Osteoblast (primary cell): Measurements from ENCODE around the gene KYNU. TPM values are rescaled to one million over a fixed set of nuclear protein-coding genes. Genes with fewer than 3 reads are reported as not detected.

Experiments used
- DNase-seq: peaks from one replicate; pipeline ENCODE4 v3.0.0; 2011; ENCODE audit warnings: low spot score, mixed read lengths; ENCODE audit not compliant: insufficient read length; ENCODE audit errors: missing footprints
- H2AFZ ChIP-seq: 2 replicates; pipeline ENCODE4 v1.6.0; 2011; ENCODE audit warnings: mild to moderate bottlenecking, low read length
- H3K27ac ChIP-seq: 2 replicates; pipeline ENCODE4 v1.5.1; 2011; ENCODE audit warnings: mild to moderate bottlenecking, low read depth, low read length, moderate library complexity
- H3K27me3 ChIP-seq: 2 replicates; pipeline ENCODE4 v1.6.0; 2012; ENCODE audit warnings: mild to moderate bottlenecking, control low read depth, inconsistent platforms, low read length, moderate library complexity; ENCODE audit not compliant: insufficient read depth
- H3K36me3 ChIP-seq: 2 replicates; pipeline ENCODE4 v1.5.1; 2011; ENCODE audit warnings: mild to moderate bottlenecking, low read length, control low read depth, moderate library complexity; ENCODE audit not compliant: insufficient read depth
- H3K4me1 ChIP-seq: 2 replicates; pipeline ENCODE4 v1.5.1; 2011; ENCODE audit warnings: mild to moderate bottlenecking, low read length, control low read depth, moderate library complexity; ENCODE audit not compliant: insufficient read depth
- H3K4me2 ChIP-seq: 2 replicates; pipeline ENCODE4 v1.6.0; 2011; ENCODE audit warnings: mild to moderate bottlenecking, low read length; ENCODE audit not compliant: insufficient read depth
- H3K4me3 ChIP-seq: fragments of 200-600 bp; sonication (generic); 3 replicates; pipeline ENCODE4 v1.5.1; 2012; ENCODE audit warnings: mild to moderate bottlenecking, low read length, inconsistent platforms; ENCODE audit not compliant: insufficient read depth
- H3K79me2 ChIP-seq: 2 replicates; pipeline ENCODE4 v1.6.0; 2012; ENCODE audit warnings: mild to moderate bottlenecking, low read length, control low read depth, inconsistent platforms; ENCODE audit not compliant: insufficient read depth
- H3K9me3 ChIP-seq: 2 replicates; pipeline ENCODE4 v1.5.1; 2011; ENCODE audit warnings: low read depth, low read length, control low read depth
- H4K20me1 ChIP-seq: 2 replicates; pipeline ENCODE4 v1.6.0; 2012; ENCODE audit warnings: mild to moderate bottlenecking, low read length, control low read depth; ENCODE audit not compliant: insufficient read depth
- CTCF ChIP-seq: IDR thresholded peaks from 2 replicates; pipeline ENCODE4 v1.5.1; 2011; ENCODE audit warnings: mild to moderate bottlenecking, low read depth, low read length, moderate library complexity; ENCODE audit errors: extremely low read depth
- total RNA-seq: library from RNA; depleted of rRNA; stranded (reverse); fragments of >200 nt; gene quantifications from 2 replicates; pipeline ENCODE4 v1.2.3, GENCODE V29; 2012

Gene KYNU
- total RNA-seq, 1 donor: 10.9 TPM

- Histone ChIP-seq H3K36me3 (no peaks in the 10 kb centered on the region), H3K9me3 (no peaks in the 10 kb centered on the region), H3K27me3 (no peaks in the 10 kb centered on the region), H3K79me2 (no peaks in the 10 kb centered on the region), H3K4me1 (peaks cover 9% of the 10 kb centered on the region), H2AFZ (peak overlapping the region; percentile 37), H3K27ac (no peak overlapping the region), H3K4me2 (peak overlapping the region; percentile 4), H4K20me1 (no peaks in the 10 kb centered on the region), H3K4me3 (no peak overlapping the region)
- no peak for TF ChIP-seq CTCF
- DNase-seq: no peak
Measured at GRCh38 chr2:142940606-142941223, 63.3 kb downstream of the KYNU start.

GRCh38 chr2:142942690-142943089, 65.2 kb downstream of the KYNU start:
- Histone ChIP-seq H3K4me2 (no peak overlapping the region), H2AFZ (no peak overlapping the region), H3K79me2 (no peaks in the 10 kb centered on the region), H3K4me3 (no peak overlapping the region), H3K36me3 (no peaks in the 10 kb centered on the region), H3K9me3 (no peaks in the 10 kb centered on the region), H3K4me1 (peaks cover 9% of the 10 kb centered on the region), H4K20me1 (no peaks in the 10 kb centered on the region), H3K27ac (no peak overlapping the region), H3K27me3 (no peaks in the 10 kb centered on the region)
- DNase-seq: no peak
- no peak for TF ChIP-seq CTCF

DNA sequence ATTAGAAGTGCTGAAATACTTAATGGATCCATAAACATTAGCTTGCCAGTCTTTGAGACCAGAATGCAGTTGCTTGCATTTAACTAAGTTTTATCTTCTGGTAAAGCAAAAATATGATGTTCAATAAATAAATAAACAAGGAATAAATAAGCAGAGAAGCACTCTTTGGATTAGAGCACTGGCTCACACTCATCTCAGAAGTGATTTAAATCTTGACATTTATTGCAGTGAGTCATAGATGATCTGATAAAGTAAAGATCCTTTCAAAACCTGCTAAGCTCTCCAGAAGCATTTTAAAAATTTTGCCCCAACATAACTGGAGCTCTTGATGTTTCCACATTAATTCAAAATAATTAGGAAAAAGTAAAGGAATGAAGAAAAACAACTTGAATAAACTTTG, 66.8 kb downstream of the KYNU start:
- no peaks in the 10 kb centered on the region for H3K9me3 ChIP-seq
- H3K27me3 ChIP-seq: no peaks in the 10 kb centered on the region
- peaks cover 9% of the 10 kb centered on the region for H3K4me1 ChIP-seq
- TF ChIP-seq CTCF: no peak
- no peak overlapping the region for H3K27ac ChIP-seq
- no peak for DNase-seq
- no peaks in the 10 kb centered on the region for H4K20me1 ChIP-seq
- no peaks in the 10 kb centered on the region for H3K79me2 ChIP-seq
- H2AFZ ChIP-seq: no peak overlapping the region
- no peaks in the 10 kb centered on the region for H3K36me3 ChIP-seq
- no peak overlapping the region for H3K4me3 ChIP-seq
- no peak overlapping the region for H3K4me2 ChIP-seq

GRCh38 chr2:142944721-142945120, 67.3 kb downstream of the KYNU start:
- no peak overlapping the region for H3K27ac ChIP-seq
- H3K9me3 ChIP-seq: no peaks in the 10 kb centered on the region
- no peak for TF ChIP-seq CTCF
- peaks cover 9% of the 10 kb centered on the region for H3K4me1 ChIP-seq
- H3K36me3 ChIP-seq: no peaks in the 10 kb centered on the region
- no peak overlapping the region for H3K4me2 ChIP-seq
- DNase-seq: no peak
- H2AFZ ChIP-seq: no peak overlapping the region
- no peaks in the 10 kb centered on the region for H3K79me2 ChIP-seq
- H4K20me1 ChIP-seq: no peaks in the 10 kb centered on the region
- no peak overlapping the region for H3K4me3 ChIP-seq
- H3K27me3 ChIP-seq: no peaks in the 10 kb centered on the region
